ENCODE measurements around the gene TMEM88. TPM values are rescaled to one million over a fixed set of nuclear protein-coding genes. Genes with fewer than 3 reads are reported as not detected.

TMEM88 gene
- total RNA-seq, 1 donor from 2014 or later = 7.1 TPM

DNA sequence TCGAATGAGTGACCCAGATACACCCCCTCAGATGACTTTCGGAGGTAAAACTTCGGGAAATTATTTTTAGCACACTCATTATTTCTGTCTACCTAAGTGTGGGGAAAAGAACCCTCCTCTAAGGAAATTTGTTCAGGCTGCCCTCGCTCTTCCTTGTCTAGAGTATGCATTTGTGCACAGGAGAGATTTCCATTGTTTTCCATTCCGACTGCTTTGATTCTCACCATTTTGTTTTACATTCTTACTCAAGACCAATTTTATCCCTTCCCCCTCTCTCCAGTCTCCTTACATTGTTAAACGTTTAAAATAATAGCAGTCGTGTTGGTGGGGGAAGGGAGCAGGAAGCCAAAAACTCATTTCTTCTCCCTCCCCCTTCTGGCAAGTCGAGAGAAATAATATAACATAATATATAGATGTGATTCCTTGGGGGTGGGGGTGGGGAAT lies 32.2 kb downstream of the TMEM88 start:
- no peak for TF ChIP-seq CTCF (IDR thresholded peaks at IDR 0.05)
- Mint-ChIP-seq H3K4me1 (peaks cover 8% of the 10 kb centered on the region), H3K27me3 (no peaks in the 10 kb centered on the region), H3K4me3 (no peak overlapping the region), H3K27ac (no peak overlapping the region), H3K36me3 (ENCODE audit: low read depth) (peaks cover 22% of the 10 kb centered on the region), H3K9me3 (no peaks in the 10 kb centered on the region)
- DNase-seq (no peak), ATAC-seq (ENCODE audit: low read depth) (no peak)
- intact Hi-C loops (cut with micrococcal nuclease) = loop anchor here (1.0 to 2.0 kb wide), 5 partner anchors 25 to 200 kb away; partner anchors contain the start of genes CNTROB, KDM6B and TP53
- ChIA-PET CTCF (interaction anchor here (1.3 kb wide), 1 partner anchor 22 kb away, joined by 3 read pairs; no protein-coding TSS in a partner anchor), POLR2A (interaction anchor here (1.1 kb wide), 1 partner anchor 44 kb away, joined by 4 read pairs; no protein-coding TSS in a partner anchor)

DNA sequence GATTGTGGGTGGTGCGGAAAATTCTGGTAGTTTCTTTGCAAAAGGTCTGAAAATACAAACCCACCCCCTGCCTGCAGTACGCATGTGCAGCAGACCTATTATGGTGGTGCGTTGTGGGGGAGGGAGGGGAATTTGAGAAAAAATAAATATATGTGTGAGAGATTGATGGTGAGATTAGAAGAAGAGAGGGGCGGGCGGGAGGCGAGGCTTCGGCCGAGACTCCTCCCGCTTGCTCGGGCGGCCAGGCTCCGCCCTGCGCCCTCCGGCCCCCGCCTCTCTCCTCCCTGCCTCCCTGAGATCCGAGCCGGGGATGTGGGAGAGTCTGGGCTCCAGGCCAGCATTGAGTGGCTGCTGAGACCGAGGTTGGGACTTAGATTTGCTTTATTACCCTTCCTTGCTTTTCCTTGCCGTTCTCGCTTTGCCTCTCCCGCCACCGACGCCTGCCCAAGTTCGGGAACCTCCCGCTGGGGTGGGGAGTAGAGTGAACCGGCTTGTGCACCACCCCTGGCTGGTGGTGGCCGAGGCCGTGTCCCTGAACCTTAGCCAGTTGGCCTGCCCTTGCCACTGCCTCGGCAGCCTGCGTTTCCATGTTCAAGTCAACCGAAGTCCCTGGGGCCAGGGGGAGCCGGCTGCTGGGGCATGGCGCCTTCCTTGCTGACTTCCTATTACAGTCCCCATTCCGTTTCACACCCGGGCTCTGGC lies 32.8 kb downstream of the TMEM88 start:
- intact Hi-C loops (cut with micrococcal nuclease) = loop anchor here (1.0 to 2.0 kb wide), 5 partner anchors 25 to 201 kb away; partner anchors contain the start of genes CNTROB, KDM6B and TP53
- DNase-seq (peak; percentile 60), ATAC-seq (ENCODE audit: low read depth) (peak; percentile 76)
- no peak for TF ChIP-seq CTCF (IDR thresholded peaks at IDR 0.05)
- CTCF ChIA-PET = no interaction called here
- POLR2A ChIA-PET = interaction anchor here (1.9 kb wide), 1 partner anchor 46 kb away, joined by 6 read pairs; no protein-coding TSS in a partner anchor
- Mint-ChIP-seq H3K36me3 (ENCODE audit: low read depth) (peaks cover 24% of the 10 kb centered on the region), H3K27me3 (no peaks in the 10 kb centered on the region), H3K9me3 (no peaks in the 10 kb centered on the region), H3K27ac (no peak overlapping the region), H3K4me3 (no peak overlapping the region), H3K4me1 (peaks cover 8% of the 10 kb centered on the region)

DNA sequence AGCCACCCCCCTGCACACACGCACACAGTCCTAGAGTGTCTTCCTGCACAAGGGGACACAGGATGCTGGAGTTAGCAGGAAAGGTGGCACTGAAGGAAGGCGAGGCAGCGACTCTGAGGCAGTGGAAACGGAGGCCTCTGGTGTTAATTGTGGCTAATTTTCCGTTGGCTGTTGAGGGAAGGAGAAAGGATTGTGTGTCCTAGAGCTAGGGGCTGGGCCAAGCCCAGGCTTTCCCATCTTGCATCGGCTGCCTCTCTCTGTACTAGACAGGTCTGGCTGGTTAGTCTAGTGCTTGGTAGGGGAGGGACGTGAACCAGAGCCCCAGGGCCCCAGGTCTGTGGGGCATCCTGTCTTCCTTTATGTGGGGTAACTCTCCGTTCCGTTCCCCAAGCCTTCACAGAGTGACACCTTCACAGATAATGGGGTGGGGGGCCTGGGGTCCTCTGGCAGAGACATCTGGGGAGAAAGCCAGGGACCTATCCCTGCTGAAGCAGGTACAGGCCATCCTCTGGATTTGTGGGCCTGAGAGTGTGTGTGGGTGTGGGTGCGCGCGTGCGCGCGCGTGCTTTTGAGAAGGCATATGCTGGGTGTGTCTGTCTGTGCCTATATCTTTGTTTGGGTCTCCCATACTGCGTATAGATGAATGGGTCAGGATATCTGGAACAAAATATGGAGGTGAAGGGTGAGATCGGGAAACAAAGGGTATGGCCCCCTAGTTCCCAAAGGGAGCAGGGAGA lies 33.5 kb downstream of the TMEM88 start, which contains the start of gene CHD3:
Gene CHD3, plus strand, starts transcription at position 606 of the 737 bp plus-strand sequence. CDS start 212 bp downstream, outside the sequence.
- TF ChIP-seq CTCF (IDR thresholded peaks at IDR 0.05) = no peak
- DNase-seq (no peak), ATAC-seq (ENCODE audit: low read depth) (no peak)
- H3K4me1 Mint-ChIP-seq = peaks cover 8% of the 10 kb centered on the region
- ChIA-PET POLR2A (interaction anchor here (1.9 kb wide), 1 partner anchor 46 kb away, joined by 6 read pairs; no protein-coding TSS in a partner anchor), CTCF (no interaction called here)
- H3K27ac Mint-ChIP-seq = peak within 1 kb of the TSS; percentile 41
- no peak within 1 kb of the TSS for H3K4me3 Mint-ChIP-seq
- H3K9me3 Mint-ChIP-seq = no peaks in the 10 kb centered on the region
- peaks cover 27% of the 10 kb centered on the region for H3K36me3 Mint-ChIP-seq (ENCODE audit: low read depth)
- no peaks in the 10 kb centered on the region for H3K27me3 Mint-ChIP-seq
- intact Hi-C loops (cut with micrococcal nuclease) = no loop called here

- H3K4me3 Mint-ChIP-seq = no peak overlapping the region
- TF ChIP-seq CTCF (IDR thresholded peaks at IDR 0.05) = no peak
- ATAC-seq (ENCODE audit: low read depth) = no peak
- H3K27me3 Mint-ChIP-seq = no peaks in the 10 kb centered on the region
- H3K9me3 Mint-ChIP-seq = no peaks in the 10 kb centered on the region
- peak overlapping the region; percentile 41 for H3K27ac Mint-ChIP-seq
- DNase-seq = no peak
- peaks cover 37% of the 10 kb centered on the region for H3K36me3 Mint-ChIP-seq (ENCODE audit: low read depth)
- ChIA-PET CTCF (no interaction called here), POLR2A (interaction anchor here (1.9 kb wide), 1 partner anchor 47 kb away, joined by 6 read pairs; no protein-coding TSS in a partner anchor)
- intact Hi-C loops (cut with micrococcal nuclease) = no loop called here
- H3K4me1 Mint-ChIP-seq = peaks cover 5% of the 10 kb centered on the region
Observed at GRCh38 chr17:7889166-7889955, 34.5 kb downstream of the TMEM88 start.

Measured in activated B cell treated with CpG ODN at 0.5 μM for 24 hours (primary cell).